HEK293 (cell line): ENCODE measurements around the gene PRCC.

Source experiments
- CTCF ChIA-PET: fragments of 350-600 bp; formaldehyde crosslinking; extraction: SDS; loops from one replicate; lab custom pipeline; 2021; ENCODE audit warnings: antibody characterized with exemption; lab: Yijun Ruan, JAX
- POLR2A ChIA-PET: fragments of 300-600 bp; formaldehyde crosslinking; extraction: SDS; loops from one replicate; lab custom pipeline; 2020; ENCODE audit warnings: antibody characterized with exemption, inconsistent platforms; lab: Yijun Ruan, JAX
- H3K27ac ChIP-seq: fragments of 200-500 bp; sonication (Bioruptor generic); 2 replicates; pipeline ENCODE4 v1.5.1; 2014; ENCODE audit warnings: low read depth, low read length, control low read depth, inconsistent platforms; ENCODE audit errors: extremely low read depth
- H3K36me3 ChIP-seq, 2 experiments: fragments of 200-500 bp in 1 of 2; sonication (Bioruptor generic) in 1 of 2; 1 replicate in 1 of 2; 2 replicates in 1 of 2; pipeline ENCODE4 v1.5.1; 2014 to 2017; ENCODE audit warnings: inconsistent platforms in 2 of 2, low read length in 2 of 2; ENCODE audit not compliant: control insufficient read depth in 2 of 2, insufficient read depth in 1 of 2
- H3K4me1 ChIP-seq: fragments of 200-500 bp; sonication (Bioruptor generic); 2 replicates; pipeline ENCODE4 v1.5.1; 2014; ENCODE audit warnings: mild to moderate bottlenecking, low read length, inconsistent platforms; ENCODE audit not compliant: control insufficient read depth, insufficient read depth
- H3K4me3 ChIP-seq: 2 replicates; pipeline ENCODE4 v1.5.1; 2011; ENCODE audit warnings: low read depth, mild to moderate bottlenecking, control low read depth, low read length, moderate library complexity
- H3K9me3 ChIP-seq: fragments of 200-500 bp; sonication (Bioruptor generic); 2 replicates; pipeline ENCODE4 v1.5.1; 2014; ENCODE audit warnings: low read depth, low read length, inconsistent platforms; ENCODE audit not compliant: control insufficient read depth, insufficient read depth
- INSM2 ChIP-seq: fragments of 450-650 bp; formaldehyde crosslinking; IDR thresholded peaks from 2 replicates; pipeline ENCODE4 v1.5.1; 2016; ENCODE audit warnings: missing biosample characterization, missing genetic modification characterization
- PATZ1 ChIP-seq: fragments of 450-650 bp; formaldehyde crosslinking; IDR thresholded peaks from 2 replicates; pipeline ENCODE4 v1.5.1; 2016; ENCODE audit warnings: missing biosample characterization, missing genetic modification characterization
- PRDM1 ChIP-seq: fragments of 450-650 bp; formaldehyde crosslinking; IDR thresholded peaks from 2 replicates; pipeline ENCODE4; 2016; ENCODE audit warnings: missing biosample characterization, missing genetic modification characterization
- REST ChIP-seq: fragments of 450-650 bp; formaldehyde crosslinking; IDR thresholded peaks from 2 replicates; pipeline ENCODE4 v1.5.1; 2016; ENCODE audit warnings: missing biosample characterization, missing genetic modification characterization
- ZIC2 ChIP-seq: fragments of 450-650 bp; formaldehyde crosslinking; IDR thresholded peaks from 2 replicates; pipeline ENCODE4 v1.5.1; 2016; ENCODE audit warnings: missing biosample characterization, missing genetic modification characterization
- ZNF341 ChIP-seq: fragments of 450-650 bp; formaldehyde crosslinking; IDR thresholded peaks from 2 replicates; pipeline ENCODE4; 2016; ENCODE audit warnings: low read depth, missing biosample characterization, missing genetic modification characterization
- ZNF366 ChIP-seq: fragments of 450-650 bp; formaldehyde crosslinking; conservative IDR thresholded peaks from 2 replicates; pipeline ENCODE4 v1.5.1; 2016; ENCODE audit warnings: missing biosample characterization, missing genetic modification characterization
- ZNF398 ChIP-seq: fragments of 450-650 bp; formaldehyde crosslinking; IDR thresholded peaks from 2 replicates; pipeline ENCODE4 v1.5.1; 2017; ENCODE audit warnings: missing biosample characterization, missing genetic modification characterization
- ZNF513 ChIP-seq: fragments of 450-650 bp; IDR thresholded peaks from 2 replicates; pipeline ENCODE4 v1.5.1; 2018; ENCODE audit warnings: missing biosample characterization, missing genetic modification characterization
- ZNF580 ChIP-seq: fragments of 450-650 bp; formaldehyde crosslinking; IDR thresholded peaks from 2 replicates; pipeline ENCODE4 v1.5.1; 2016; ENCODE audit warnings: missing biosample characterization, missing genetic modification characterization
- ZNF639 ChIP-seq: fragments of 450-650 bp; formaldehyde crosslinking; IDR thresholded peaks from 2 replicates; pipeline ENCODE4 v1.5.1; 2016; ENCODE audit warnings: missing biosample characterization, missing genetic modification characterization
- ZNF704 ChIP-seq: fragments of 450-650 bp; formaldehyde crosslinking; IDR thresholded peaks from 2 replicates; pipeline ENCODE4 v1.5.1; 2016; ENCODE audit warnings: missing biosample characterization, missing genetic modification characterization

PRCC gene

GRCh38 chr1:156726549-156727226, 40.6 kb upstream of the PRCC start (continued):
- TF ChIP-seq REST (no peak), ZNF704 (tag by site-specific recombination) (no peak)

GRCh38 chr1:156727492-156727891, 39.8 kb upstream of the PRCC start:
- Histone ChIP-seq H3K36me3 (peaks cover 4 to 57% of the 10 kb centered on the region in 2 experiments; a peak in 2 of 3 replicates), H3K4me1 (peaks cover 7% of the 10 kb centered on the region), H3K4me3 (peak overlapping the region; percentile 85), H3K9me3 (no peaks in the 10 kb centered on the region), H3K27ac (peak overlapping the region; percentile 67; the same call in 1 of the 2 replicates)
- ChIA-PET POLR2A (interaction anchor here (1.3 to 4.8 kb wide), 11 partner anchors 14 to 133 kb away, joined by 5 to 84 read pairs (median 14); partner anchors contain the start of genes HAPLN2, HDGF, MRPL24 and NTRK1), CTCF (interaction anchor here (0.6 to 10.1 kb wide), 25 partner anchors 12 to 346 kb away, joined by 3 to 526 read pairs (median 22); partner anchors contain the start of genes CRABP2, INSRR, MRPL24 and NES)
- TF ChIP-seq ZNF366 (tag by site-specific recombination) (peak; percentile 52; the same call in 1 of the 2 replicates), ZNF639 (no peak), PRDM1 (tag by site-specific recombination) (no peak), INSM2 (no peak), ZNF341 (tag by site-specific recombination) (no peak), ZNF513 (no peak)

- peak within 1 kb of the TSS; percentile 85 for H3K4me3 ChIP-seq
- ChIA-PET POLR2A (interaction anchor here (0.6 to 4.8 kb wide), 35 partner anchors 9 to 200 kb away, joined by 3 to 84 read pairs (median 4); partner anchors contain the start of genes HAPLN2, HDGF, MRPL24 and NES), CTCF (interaction anchor here (0.6 to 10.1 kb wide), 18 partner anchors 12 to 200 kb away, joined by 3 to 526 read pairs (median 12); partner anchors contain the start of genes CRABP2, INSRR, MRPL24 and NES)
- H3K27ac ChIP-seq: peak within 1 kb of the TSS; percentile 72
- peaks cover 0 to 57% of the 10 kb centered on the region in 2 experiments; a peak in 1 of 3 replicates for H3K36me3 ChIP-seq
- H3K4me1 ChIP-seq: peaks cover 7% of the 10 kb centered on the region
- H3K9me3 ChIP-seq: no peaks in the 10 kb centered on the region
- TF ChIP-seq PATZ1 (no peak), ZNF580 (tag by site-specific recombination) (0 out of 2 replicates have a peak, but pooled peaks have one; percentile 10), ZIC2 (tag by site-specific recombination) (no peak), ZNF398 (tag by site-specific recombination) (peak; percentile 36; the same call in 1 of the 2 replicates)
These were observed 39.3 kb upstream of the PRCC start, which contains the start of gene METTL25B for GRCh38 chr1:156727926-156728598. METTL25B (plus strand) TSS chr1:156728469; CDS start chr1:156729105, 636 bp downstream.
